ENCODE results near the gene ZNG1A.

GRCh38 chr9:206481-206880 is 27.6 kb upstream of the ZNG1A start:
- TF ChIP-seq EZH2 (IDR thresholded peaks at IDR 0.05; ENCODE audit: borderline replicate concordance, insufficient read depth, low read depth, low read length, poor library complexity, severe bottlenecking) (no peak), CTCF (IDR thresholded peaks at IDR 0.05) (no peak)
